Lower leg skin (tissue), 3 donors: Measurements from ENCODE around the gene BID.

Experiments used
- POLR2A ChIP-seq, 2 donors: fragments of 450-650 bp; IDR thresholded peaks; one replicate each; pipeline ENCODE4 v1.6.1; 2016 to 2017; ENCODE audit warnings: antibody characterized with exemption in 2 of 2, mild to moderate bottlenecking in 1 of 2, moderate library complexity in 1 of 2
- TF ChIP-seq, protein P1 (sequence below), 3 donors: fragments of 450-650 bp; IDR thresholded peaks; one replicate each; pipeline ENCODE4 v1.5.1; 2016; ENCODE audit warnings: antibody characterized with exemption in 3 of 3, mild to moderate bottlenecking in 3 of 3, moderate library complexity in 2 of 3

- TF ChIP-seq POLR2A (IDR thresholded peaks at IDR 0.05) = no peak
- TF ChIP-seq, protein P1, sequence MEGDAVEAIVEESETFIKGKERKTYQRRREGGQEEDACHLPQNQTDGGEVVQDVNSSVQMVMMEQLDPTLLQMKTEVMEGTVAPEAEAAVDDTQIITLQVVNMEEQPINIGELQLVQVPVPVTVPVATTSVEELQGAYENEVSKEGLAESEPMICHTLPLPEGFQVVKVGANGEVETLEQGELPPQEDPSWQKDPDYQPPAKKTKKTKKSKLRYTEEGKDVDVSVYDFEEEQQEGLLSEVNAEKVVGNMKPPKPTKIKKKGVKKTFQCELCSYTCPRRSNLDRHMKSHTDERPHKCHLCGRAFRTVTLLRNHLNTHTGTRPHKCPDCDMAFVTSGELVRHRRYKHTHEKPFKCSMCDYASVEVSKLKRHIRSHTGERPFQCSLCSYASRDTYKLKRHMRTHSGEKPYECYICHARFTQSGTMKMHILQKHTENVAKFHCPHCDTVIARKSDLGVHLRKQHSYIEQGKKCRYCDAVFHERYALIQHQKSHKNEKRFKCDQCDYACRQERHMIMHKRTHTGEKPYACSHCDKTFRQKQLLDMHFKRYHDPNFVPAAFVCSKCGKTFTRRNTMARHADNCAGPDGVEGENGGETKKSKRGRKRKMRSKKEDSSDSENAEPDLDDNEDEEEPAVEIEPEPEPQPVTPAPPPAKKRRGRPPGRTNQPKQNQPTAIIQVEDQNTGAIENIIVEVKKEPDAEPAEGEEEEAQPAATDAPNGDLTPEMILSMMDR (IDR thresholded peaks at IDR 0.05) = no peak
These were observed 13.0 kb upstream of the BID start for GRCh38 chr22:17787241-17787640.
